ENCODE data around the gene ENGASE. TPM values are rescaled to one million over a fixed set of nuclear protein-coding genes. Genes with fewer than 3 reads are reported as not detected.

ENGASE gene
- total and polyA plus RNA-seq, 2 of the 4 experiments (the other 2 are of a cell fraction) = 3.9 to 12.1 TPM

- peaks cover 6% of the 10 kb centered on the region; the same call in 1 of the 2 replicates for H3K36me3 ChIP-seq (ENCODE audit: control insufficient read depth, insufficient read depth, low read length)
- H3K79me1 ChIP-seq (ENCODE audit: low read depth in 1 of 2, low read length in 2 of 2) = no peaks in the 10 kb centered on the region
- peaks cover 2% of the 10 kb centered on the region for H3K27me3 ChIP-seq (ENCODE audit: control insufficient read depth, insufficient read depth, low read length)
- H2BK5ac ChIP-seq (ENCODE audit: low read depth, low read length, poor library complexity, severe bottlenecking) = no peak overlapping the region
- no TSS peak for BruUV-seq (replicated peaks)
- no peak overlapping the region for H3K4me2 ChIP-seq (ENCODE audit: low read depth, low read length)
- 100% methylated on average over 3 of the region's 8 CpGs; no CpG with 5 or more reads in 1 of the 2 experiments for WGBS, 2 experiments (ENCODE audit: extremely low coverage in 2 of 2, insufficient read length in 1 of 2)
- H3K56ac ChIP-seq (ENCODE audit: extremely low read depth, insufficient read depth, low read length) = no peak overlapping the region
- H2BK120ac ChIP-seq (ENCODE audit: low read depth, low read length) = no peak overlapping the region
- H2AK5ac ChIP-seq (ENCODE audit: low read depth, low read length) = no peak overlapping the region
- no peaks in the 10 kb centered on the region for H3K9me1 ChIP-seq (ENCODE audit: insufficient read depth, low read length)
- no peak overlapping the region for H3K9ac ChIP-seq (ENCODE audit: low read depth, low read length)
- no peaks in the 10 kb centered on the region for H3K9me3 ChIP-seq (ENCODE audit: control insufficient read depth, insufficient read depth, low read length)
- H3K23ac ChIP-seq (ENCODE audit: low read depth, low read length) = no peak overlapping the region
- TF ChIP-seq RFX5 (IDR thresholded peaks at IDR 0.05; ENCODE audit: low read depth, low read length) (no peak), CTCF (conservative IDR thresholded peaks at IDR 0.05; ENCODE audit: low read depth, low read length) (no peak), RCOR1 (IDR thresholded peaks at IDR 0.05; ENCODE audit: insufficient replicate concordance, low read length) (no peak), BHLHE40 (IDR thresholded peaks at IDR 0.05; ENCODE audit: low read depth, low read length) (no peak), FOS (IDR thresholded peaks at IDR 0.05; ENCODE audit: low read depth, low read length) (no peak), ELK1 (IDR thresholded peaks at IDR 0.05; ENCODE audit: borderline replicate concordance, low read depth, low read length) (no peak), POLR2A (IDR thresholded peaks at IDR 0.05; ENCODE audit: low read depth, low read length) (no peak), MAZ (IDR thresholded peaks at IDR 0.05; ENCODE audit: borderline replicate concordance, low read depth, low read length) (no peak), MAFK (IDR thresholded peaks at IDR 0.05; ENCODE audit: low read depth, low read length) (no peak), NFE2L2 (IDR thresholded peaks at IDR 0.05; ENCODE audit: low read depth, low read length) (no peak), MXI1 (IDR thresholded peaks at IDR 0.05; ENCODE audit: borderline replicate concordance, low read depth, low read length) (no peak), RAD21 (IDR thresholded peaks at IDR 0.05; ENCODE audit: low read length) (no peak)
- ChIA-PET CTCF (interaction anchor here (0.9 to 1.3 kb wide), 2 partner anchors 43 to 304 kb away, joined by 3 read pairs; no protein-coding TSS in a partner anchor), POLR2A (ENCODE audit: unreplicated experiment) (no interaction called here)
- H3K27ac ChIP-seq (ENCODE audit: insufficient read depth, low read length) = no peak overlapping the region
- DNase-seq (no peak), ATAC-seq (ENCODE audit: low read depth) (no peak)
- dilution Hi-C loops (cut with HindIII; ENCODE audit: low sequenced_read_pairs, unreplicated experiment) = no loop called here
- in situ Hi-C loops (cut with MboI; ENCODE audit: low sequenced_read_pairs) = loop anchor here (10.0 to 25.0 kb wide), 2 partner anchors 306 to 623 kb away; no protein-coding TSS in a partner anchor
- H3K4ac ChIP-seq (ENCODE audit: low read depth, low read length) = no peak overlapping the region
- H2AFZ ChIP-seq (replicated peaks; ENCODE audit: low read length, poor library complexity) = peak overlapping the region; percentile 43
- no peaks in the 10 kb centered on the region for H3K4me1 ChIP-seq (ENCODE audit: control insufficient read depth, insufficient read depth, low read length)
- intact Hi-C loops (cut with micrococcal nuclease) = no loop called here
- H4K91ac ChIP-seq (ENCODE audit: insufficient read depth, low read depth, low read length) = no peak overlapping the region
- no peak overlapping the region for H4K8ac ChIP-seq (ENCODE audit: low read depth in 2 of 2, low read length in 2 of 2)
- no peak overlapping the region for H2BK15ac ChIP-seq (ENCODE audit: low read depth, low read length)
- H4K20me1 ChIP-seq (ENCODE audit: insufficient read depth, low read length) = peaks cover 5% of the 10 kb centered on the region; the same call in 1 of the 2 replicates
- no peak overlapping the region for H2BK20ac ChIP-seq (ENCODE audit: low read depth, low read length)
- H3K14ac ChIP-seq (replicated peaks; ENCODE audit: low read depth, low read length) = no peak overlapping the region
- H4K5ac ChIP-seq (ENCODE audit: low read depth, low read length) = no peak overlapping the region
- H2AK9ac ChIP-seq (replicated peaks; ENCODE audit: low read depth, low read length, poor library complexity) = no peak overlapping the region
- H3K18ac ChIP-seq (ENCODE audit: low read depth, low read length) = no peak overlapping the region
- H3K4me3 ChIP-seq (ENCODE audit: insufficient read depth, low read depth, low read length) = no peak overlapping the region
Measured at GRCh38 chr17:79088997-79089328, 14.3 kb downstream of the ENGASE start.
